Pons (tissue), 1 donor: ENCODE measurements around the gene SLCO3A1.
A peak's percentile ranks its signal among the peaks of the same experiment; 100 is the strongest.
"Not testable (repeated sequence)": the region's sequence is repeated elsewhere in the genome, so short reads cannot be mapped to it uniquely, and the experiment has no call there.

ENCODE experiments used
- DNase-seq: peaks from one replicate; pipeline ENCODE4 v3.0.0-alpha.2; 2016; ENCODE audit warnings: low spot score

The SLCO3A1 gene

DNA sequence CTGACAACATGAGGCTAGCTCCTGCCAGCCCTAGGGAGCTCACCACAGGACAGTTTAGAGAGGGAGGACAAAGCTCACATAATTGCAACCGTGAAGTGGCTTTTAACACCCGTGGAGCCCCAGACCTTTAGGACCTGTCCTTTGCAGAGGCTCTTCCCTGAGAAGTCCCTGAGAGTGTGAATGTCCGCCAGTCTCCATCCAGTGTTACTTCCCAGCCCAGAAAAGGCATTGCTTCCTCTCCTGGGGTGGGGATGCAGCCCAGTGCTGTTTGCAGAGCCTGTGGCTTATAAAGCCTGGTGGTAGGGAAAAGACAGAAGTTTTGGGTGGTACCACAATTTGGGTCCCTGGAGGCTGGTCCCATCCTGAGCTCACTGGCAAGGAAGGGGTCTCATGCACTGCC is 182.0 kb downstream of the SLCO3A1 start:
- DNase-seq: no peak

DNA sequence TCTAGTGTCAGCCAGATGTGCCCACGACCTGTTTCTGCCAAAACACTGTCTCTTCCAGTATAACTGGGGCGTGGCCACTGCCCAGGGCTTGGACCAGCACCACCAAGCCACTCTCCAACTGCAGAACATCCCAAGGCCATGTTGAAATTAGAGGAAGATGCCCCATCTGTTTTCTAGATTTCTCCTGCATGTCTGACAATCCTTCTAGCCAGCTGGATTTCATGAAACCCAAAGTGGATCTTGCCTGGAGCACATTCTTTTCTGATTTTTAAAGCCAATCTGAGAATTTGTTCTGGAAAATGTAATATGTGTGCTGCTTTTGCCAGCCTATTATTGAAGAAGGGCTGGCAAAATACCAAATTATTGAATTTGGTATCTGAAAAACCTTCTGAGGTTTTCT is 182.5 kb downstream of the SLCO3A1 start:
- no peak for DNase-seq

DNA sequence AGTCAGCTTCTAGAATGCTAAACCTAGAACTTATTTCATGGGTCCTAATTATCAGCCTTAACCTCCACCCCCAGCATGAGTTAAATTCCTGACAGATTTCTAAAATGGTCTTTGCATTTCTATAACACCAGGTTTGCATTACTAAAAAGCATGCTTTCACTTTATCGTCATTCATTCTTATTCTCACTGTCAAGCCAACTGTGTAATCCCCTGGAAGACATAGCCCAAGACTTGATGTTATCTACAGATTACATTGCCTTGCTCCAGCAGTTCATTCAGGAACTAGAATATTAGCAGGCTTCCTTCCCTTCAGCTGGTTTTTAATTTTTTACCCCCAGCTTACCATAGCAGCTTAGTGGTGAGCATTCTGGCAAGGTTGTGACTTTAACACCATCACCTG is 184.0 kb downstream of the SLCO3A1 start:
- no peak for DNase-seq

DNA sequence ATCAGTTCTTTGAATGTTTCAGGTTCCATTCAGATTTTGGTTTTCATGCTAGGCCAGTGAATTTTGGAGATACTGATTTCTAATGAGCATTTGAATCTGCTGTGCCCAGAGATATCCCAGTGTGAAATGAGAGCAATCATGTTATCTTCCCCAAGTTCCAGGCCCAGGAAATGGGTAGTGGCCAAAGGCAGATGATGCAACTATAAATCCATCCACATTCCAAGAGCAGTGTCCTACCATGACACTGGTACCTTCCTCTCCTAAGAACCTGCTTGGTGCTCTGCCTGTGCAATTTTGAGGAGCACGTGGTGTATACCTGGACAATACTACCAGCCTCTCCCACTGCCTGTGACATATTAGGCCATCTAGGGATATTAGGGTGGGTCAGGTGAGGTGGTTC is 186.8 kb downstream of the SLCO3A1 start:
- no peak for DNase-seq

DNA sequence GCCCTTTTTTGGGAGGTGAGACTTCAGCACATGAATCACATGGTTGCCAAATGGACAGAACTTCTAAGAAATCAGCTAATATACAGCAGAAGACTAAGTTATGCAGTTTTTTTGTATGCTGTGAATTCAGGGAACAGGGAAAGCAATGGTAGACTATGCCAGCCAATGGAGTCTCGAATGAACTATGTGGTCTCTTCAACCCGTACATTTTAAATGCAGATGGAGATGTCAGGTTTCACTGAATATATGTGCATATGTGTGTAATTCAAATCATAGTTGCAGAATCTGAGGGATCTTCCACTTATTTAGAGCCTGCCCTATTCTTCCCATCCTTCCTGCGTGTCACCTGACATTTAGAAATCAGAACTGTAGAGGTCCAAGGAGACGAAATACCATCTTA is 187.9 kb downstream of the SLCO3A1 start:
- DNase-seq: no peak

DNA sequence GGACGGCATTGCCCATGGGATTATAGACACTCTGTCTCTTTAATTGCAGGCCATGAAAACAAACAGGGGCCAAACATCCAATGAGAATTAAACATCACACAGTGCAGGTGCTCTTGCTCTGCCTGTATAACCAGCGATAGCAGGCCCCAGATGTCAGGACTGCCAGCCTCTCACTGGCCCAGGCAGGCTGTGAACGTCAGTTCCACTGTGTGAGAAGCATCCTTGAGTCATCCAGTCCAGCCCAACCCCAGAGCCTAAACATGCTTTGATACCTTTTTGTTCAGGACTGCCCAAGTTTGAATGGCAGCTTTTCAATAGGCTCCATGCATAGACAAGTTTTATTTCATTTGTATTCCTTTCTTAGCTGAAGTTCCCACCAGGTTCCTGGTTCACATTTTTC is 189.8 kb downstream of the SLCO3A1 start:
- no peak for DNase-seq

DNA sequence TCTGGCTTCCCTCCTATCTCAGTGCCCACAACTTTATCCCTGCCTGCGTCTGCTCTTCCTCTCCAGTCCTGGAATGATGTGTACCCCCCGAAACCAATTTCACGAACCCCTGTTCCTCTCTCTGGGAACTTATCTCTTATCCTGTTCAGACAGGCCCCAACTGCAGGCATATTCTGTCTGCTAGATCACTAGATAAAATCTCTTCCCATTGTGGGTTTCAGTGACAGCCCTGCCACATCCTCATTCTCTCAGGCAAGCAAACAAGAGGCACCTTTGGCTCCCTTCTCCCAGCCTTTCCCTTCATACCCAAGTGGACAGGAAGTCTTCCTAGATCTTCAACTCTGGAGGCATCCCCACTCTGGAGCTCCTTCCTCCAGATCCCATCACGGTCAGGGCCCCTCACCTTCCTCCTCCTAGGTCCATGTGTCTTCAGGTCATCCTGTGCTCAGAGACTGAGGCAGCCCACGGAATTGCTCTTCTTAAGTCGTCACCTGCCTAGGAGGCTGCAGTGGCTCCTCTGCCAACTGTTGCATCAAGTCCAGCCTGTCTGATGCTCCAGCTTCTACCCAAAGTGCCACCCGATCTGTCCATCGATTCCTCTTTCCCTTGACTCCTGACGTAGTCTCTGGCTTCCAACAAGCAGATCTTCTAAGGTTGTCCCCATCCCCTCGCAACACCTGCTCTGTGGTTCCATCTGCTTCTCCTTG is 190.8 kb downstream of the SLCO3A1 start:
- DNase-seq: no peak

DNA sequence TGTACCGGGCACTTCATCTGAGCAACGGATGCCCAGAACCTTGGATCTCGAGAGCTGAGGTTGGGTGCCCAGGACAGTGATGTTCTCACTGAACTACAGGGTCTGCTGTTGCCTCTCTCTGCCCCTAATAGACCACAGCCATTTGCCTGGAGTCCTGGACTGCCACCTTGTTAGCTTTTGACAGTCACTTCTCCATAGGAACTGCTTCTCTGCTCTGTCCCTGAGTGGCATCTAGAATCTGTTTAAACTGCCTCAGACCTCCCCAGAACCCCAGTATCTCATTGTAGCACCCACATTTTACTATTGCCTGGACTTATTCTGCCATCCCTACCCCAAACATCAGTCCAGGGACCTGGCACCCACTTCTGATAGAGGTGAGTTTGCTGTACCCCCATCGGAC is 194.4 kb downstream of the SLCO3A1 start:
- no peak for DNase-seq

DNA sequence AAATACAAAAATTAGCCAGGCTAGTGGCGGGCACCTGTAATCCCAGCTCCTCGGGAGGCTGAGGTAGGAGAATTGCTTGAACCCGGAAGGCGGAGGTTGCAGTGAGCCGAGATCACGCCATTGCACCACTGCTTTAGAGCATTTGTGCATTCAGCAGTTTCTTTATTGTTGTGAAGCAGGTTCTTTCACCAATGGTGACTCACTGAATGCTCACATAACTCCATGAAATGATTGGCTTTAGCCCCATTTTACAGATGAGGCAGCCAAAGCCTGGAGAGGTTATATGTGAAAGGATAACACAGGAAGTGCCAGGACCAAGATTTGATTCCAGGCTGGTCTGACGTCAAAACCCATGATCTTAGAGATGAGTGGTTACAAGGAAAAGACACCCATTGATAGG is 195.2 kb downstream of the SLCO3A1 start:
- DNase-seq: no peak

DNA sequence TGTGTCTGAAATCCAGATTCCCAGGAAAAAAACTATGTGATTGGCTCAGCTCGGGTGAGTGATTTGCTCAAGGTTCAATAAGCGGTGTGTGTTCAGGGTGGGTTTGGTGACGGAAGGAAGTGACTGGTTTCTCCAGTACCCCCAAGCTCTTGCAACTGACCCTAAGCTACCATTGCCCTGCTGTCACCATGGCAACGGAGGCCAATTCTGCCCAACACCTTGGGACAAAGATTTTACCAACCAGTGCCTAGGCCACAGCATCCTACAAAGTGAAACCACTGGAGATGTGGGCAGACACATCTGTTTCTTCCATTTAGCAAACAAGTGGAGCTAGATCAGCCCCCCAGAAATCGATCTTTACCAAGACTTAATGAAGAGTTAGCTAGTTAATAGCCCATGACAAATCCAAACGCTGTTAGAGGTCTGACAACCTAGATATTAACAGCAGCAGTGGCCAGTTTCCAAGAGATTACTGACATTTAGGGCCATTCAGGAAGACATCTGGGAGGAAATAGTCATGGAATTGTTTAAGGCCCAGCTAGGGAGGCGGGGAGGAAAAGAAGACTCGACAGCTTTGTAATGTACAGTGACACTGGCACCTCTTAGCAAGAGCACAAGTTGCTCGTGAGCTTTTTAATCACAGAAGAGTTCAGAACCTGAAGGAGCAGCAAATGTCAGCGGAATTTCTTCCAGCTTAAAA is 195.9 kb downstream of the SLCO3A1 start:
- DNase-seq: peak; percentile 63

DNA sequence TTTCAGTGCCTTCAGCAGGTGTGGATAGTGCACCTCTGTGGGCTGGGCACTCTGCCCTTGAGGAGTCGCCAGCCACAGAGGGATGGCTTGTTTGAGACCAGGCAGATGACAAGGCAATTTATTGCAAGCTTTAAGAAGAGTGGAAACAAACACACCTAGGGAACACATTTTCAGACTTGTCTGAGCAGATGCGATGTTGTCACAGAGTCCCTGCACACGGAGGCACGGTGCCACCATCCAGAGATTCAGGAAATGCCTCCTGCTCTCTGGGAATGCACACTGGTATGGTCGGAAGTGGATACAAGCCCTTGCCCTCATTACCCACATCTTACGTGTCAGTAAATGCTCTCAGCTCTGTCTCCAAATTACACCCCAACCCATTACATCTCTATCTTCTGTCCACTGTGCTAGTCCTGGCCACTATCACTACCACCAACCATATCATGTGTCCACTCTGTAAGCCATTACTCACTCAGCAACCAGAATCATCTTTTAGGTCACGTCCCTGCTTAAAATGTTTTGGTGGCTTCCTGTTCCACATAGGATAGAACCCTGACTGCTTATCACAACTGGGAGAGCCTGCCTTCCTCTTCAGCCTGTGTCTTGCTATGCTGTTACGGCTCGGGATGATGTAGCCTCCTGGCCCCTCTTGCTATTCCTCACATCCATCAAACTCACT is 196.9 kb downstream of the SLCO3A1 start:
- no peak for DNase-seq

DNA sequence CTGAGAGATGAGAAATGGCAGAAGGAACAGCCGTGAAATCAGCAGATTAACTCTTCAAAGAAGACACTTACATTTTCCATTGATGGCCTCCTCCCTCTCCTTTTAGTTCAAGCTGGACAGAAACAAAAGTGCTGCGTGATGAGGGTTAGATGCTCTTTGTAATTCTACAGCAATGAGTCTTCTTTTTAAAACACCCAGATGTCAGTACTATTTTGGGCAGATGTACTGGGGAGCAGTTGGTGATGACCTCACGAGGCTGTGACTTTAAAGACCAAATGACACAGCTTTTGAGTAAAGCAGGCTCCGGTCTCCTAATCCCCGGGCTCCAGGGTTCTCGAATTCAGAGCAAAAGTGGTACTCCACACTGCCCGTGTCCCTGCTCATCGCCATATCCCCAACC is 198.2 kb downstream of the SLCO3A1 start:
- no peak for DNase-seq

DNA sequence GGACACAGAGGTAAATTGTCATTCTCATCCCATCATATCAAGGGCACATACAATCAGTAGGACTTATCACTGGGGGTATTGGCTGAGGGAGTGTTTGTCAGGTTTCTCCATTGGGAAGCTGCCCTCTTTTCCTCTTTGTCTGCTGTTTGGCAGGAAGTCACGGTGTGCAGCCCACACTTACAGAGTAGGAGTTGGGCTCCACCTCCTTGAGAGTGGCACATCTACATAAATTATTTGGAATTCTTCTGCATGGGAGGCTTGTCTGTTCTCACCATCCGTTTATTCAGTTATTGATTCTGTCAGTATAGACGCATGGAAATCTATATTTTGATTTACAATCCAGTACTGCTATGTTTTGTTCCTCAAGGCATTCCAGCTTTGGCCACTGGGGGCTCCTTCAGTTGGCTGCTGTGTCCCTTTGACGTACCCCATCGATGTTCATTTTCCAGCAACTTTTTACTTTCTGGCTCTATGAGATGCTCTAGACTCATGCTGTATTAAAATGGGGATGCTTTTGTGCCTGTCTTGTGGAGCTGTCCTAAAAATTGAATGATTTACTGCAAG is 200.3 kb downstream of the SLCO3A1 start:
- DNase-seq: no peak

DNA sequence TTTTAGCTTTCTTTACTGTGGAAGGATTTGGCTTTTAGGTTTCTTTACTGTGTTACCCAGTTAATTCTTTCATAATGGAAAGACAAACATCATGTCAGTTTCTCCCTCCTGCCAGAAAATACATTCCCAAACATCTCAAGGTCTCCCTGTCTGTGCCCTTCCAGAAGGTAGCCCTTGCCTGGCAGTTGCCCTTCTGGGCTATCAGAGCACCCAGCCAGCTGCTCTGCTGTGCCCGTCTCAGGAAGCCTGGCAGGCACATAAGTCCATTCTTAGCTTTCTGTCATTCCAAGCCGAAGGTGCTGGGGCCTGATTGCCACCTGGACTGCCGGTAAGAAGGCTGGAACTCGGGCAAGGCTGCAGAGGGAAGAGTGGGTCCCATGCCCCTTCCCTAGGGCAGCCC is 203.4 kb downstream of the SLCO3A1 start:
- no peak for DNase-seq

DNA sequence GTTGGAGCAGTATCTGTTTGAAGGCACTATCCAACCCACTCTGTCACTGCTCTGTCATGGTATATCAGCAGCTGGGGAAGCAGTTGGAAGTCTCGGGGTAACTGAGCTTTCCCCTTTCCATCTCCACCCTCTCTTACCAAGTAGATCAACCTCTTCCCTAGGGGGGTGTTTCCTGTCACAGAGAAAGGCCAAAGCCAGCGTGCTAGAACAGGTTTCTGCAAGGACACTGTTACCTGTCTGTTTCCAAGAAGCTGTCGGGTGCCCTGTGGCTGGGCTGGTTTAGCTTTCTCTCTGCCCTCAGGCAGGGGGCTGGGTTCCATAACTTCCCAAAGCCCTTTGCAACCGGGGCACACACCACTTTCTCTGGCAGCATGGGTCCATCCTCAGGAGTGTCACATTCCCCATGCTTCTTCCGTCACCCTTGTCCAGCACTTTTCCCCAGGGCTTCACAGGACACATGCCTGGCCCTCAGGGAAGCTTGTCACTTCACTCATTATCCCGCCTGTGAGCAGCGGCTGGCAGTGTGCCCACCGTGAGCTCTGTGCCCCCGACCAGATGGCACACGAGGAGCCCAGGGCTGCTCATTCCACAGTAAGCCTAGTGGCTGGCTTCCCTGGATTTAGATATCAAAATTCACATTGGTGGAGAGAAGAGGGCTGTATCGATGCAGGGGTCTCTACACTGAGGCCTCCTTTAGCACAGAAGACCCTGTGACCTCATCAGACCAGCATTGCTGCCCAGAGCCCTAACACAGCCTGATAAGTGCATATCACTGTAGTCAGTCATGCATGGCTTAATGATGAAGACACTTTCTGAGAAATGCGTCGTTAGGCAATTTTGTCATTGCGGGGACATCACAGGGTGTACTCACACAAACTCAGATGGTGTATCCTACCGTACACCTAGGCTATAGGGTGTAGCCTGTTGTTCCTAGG is 205.8 kb downstream of the SLCO3A1 start:
- no peak for DNase-seq

DNA sequence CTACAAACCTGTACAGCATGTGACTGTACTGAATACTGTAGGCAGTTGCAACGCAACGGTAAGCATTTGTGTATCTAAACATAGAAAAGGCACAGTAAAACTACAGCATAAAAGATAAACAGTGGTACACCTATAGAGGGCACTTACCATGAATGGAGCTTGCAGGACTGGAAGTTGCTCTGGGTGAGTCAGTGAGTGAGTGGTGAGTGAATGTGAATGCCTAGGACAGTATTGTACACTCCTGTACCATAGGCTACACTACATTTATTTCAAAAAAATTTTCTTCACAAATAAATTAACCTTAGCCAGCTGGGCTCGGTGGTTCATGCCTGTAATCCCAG is 206.4 kb downstream of the SLCO3A1 start:
- not testable (repeated sequence) for DNase-seq

DNA sequence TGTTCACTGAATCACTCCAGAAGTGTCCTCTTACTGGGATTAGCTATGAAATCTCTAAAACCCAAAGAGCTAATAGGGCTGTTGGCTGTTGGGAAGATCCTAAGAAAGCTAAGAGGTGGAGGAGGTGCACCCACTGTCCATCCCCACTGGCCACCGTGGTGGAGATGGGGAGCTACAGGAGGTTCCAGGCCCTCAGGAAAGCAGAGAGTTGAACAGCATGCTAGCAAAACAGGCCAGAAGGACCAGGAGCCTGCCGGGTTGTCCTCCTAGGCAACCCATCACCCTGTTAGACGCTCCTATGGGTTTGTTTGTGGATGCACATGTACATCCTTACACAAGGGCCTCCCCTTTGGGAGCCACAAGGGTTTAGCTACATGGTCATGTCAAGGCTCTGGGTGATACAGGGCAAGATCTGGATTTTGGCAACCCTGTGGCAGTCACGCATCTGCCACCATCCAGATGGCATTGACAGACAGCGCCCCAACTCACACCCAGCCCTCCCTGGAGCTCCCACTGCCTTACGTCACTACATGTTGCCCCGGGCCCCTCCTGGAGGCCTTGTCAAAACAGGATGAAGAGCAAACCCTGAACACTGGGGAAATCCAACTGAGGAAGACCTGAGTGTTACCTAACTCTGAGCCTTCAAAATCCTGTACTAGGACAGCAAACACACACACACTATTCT is 208.1 kb downstream of the SLCO3A1 start:
- no peak for DNase-seq

DNA sequence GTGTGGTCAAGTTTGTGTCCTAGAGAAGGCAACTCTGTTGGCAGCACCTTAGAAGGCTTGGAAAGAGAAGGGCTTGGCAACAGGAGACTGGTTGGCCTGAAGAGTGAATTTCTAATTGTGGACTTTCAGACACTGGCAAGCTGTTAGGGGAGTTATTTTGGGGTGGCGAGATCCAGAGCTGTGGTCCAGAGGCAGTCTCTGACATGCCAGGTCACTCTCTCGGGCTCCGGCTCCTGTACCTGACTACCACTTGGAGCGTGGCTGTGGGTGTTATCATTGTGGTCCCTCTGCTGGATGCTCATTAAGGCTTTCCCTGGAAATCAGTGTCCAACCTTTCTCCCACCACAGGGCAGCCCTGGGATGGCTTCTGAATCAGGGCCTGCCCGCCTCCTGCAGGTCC is 209.0 kb downstream of the SLCO3A1 start:
- DNase-seq: no peak

DNA sequence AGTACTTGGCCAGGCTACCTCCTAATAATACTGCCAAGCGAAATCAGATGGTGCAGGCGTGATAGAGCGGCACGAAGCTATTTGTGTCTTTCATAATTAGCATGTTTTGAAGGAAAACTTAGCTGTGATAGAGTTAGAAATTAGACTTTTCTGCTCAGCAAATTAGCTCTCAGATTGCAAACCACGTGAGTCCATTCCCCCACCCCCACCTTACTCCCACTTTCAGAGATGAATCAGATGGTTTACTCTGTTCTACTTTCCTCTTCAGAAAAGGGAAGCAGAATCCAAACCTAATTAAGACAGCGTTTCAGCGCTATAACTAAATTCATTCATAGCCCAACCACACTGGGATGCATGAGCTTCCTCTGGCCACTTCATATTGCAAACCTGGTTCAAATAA is 214.6 kb downstream of the SLCO3A1 start:
- DNase-seq: no peak

DNA sequence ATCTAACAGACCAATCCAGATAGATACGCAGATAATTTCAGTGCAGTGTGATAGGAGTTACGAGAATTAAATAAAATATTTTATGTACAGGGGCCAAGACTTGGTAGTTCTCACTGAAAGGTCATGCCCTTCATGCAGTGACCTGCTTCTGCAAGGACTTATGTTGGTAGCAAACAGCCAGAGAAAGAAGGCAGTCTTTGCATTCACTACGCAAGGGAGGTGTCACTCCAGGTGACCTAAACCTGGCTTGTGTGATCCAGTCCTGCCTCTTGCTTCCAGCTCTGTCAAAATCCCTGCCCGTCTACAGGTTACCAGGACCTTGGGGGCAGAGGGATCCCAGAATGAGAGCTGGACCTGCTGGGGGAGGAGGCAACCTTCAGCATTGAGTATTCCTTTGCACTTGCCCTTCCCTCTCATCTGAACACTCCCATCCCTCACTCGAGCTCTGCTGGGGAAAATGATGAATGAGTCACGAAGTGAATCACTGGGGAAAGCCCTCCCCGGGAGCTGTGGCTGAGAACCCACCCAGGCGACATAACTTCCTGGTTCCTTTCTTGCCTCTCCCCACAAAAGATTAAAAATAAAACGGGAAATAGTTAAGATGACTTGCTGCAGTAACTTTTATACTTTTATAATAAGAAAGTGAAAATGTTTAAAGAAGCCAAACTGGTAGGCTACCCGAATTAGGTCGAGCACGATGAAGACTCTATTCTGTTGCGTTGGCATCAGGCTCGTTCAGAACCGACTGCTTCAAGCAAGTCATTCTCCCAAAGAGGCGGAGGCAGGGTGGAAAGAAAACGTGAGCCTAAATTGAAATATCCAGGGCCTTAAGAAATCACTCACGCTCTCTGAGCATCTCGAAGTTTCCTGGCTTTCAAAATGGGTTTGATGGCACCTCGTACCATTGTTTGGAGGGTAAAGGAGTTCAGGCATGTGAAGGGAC is 216.1 kb downstream of the SLCO3A1 start:
- DNase-seq: no peak
